Mesenchymal stem cell (in vitro differentiated cells and primary cell): ENCODE results near the gene MET.
"Not testable (repeated sequence)": the region's sequence is repeated elsewhere in the genome, so short reads cannot be mapped to it uniquely, and the experiment has no call there.

Experiments used
- DNase-seq: peaks from one replicate; pipeline ENCODE4 v3.0.0-alpha.2; 2013
- H2AFZ ChIP-seq: one replicate; pipeline ENCODE4 v1.6.1; 2013; ENCODE audit warnings: low read depth, mild to moderate bottlenecking, control low read depth, inconsistent platforms, low read length, moderate library complexity
- H2AK5ac ChIP-seq: 2 replicates; pipeline ENCODE4 v1.6.1; 2013; ENCODE audit warnings: low read length, moderate library complexity, mild to moderate bottlenecking, inconsistent platforms; ENCODE audit not compliant: severe bottlenecking
- H2BK120ac ChIP-seq: one replicate; pipeline ENCODE4 v1.6.1; 2013; ENCODE audit warnings: low read depth, mild to moderate bottlenecking, inconsistent platforms, low read length, moderate library complexity
- H2BK12ac ChIP-seq, 2 experiments: one replicate each; pipeline ENCODE4 v1.6.1; 2013; ENCODE audit warnings: inconsistent platforms in 2 of 2, low read length in 2 of 2, mild to moderate bottlenecking in 2 of 2, moderate library complexity in 2 of 2, control low read depth in 1 of 2
- H2BK15ac ChIP-seq: one replicate; pipeline ENCODE4 v1.6.1; 2013; ENCODE audit warnings: mild to moderate bottlenecking, low read depth, inconsistent platforms; ENCODE audit not compliant: poor library complexity, severe bottlenecking
- H2BK5ac ChIP-seq: 2 replicates; pipeline ENCODE4 v1.6.1; 2013; ENCODE audit warnings: low read depth, mild to moderate bottlenecking, low read length, control low read depth, inconsistent platforms; ENCODE audit not compliant: poor library complexity, severe bottlenecking
- H3K14ac ChIP-seq, 2 experiments: one replicate each; pipeline ENCODE4 v1.6.1; 2013; ENCODE audit warnings: inconsistent platforms in 2 of 2, low read length in 2 of 2, control low read depth in 1 of 2, mild to moderate bottlenecking in 1 of 2, moderate library complexity in 1 of 2
- H3K18ac ChIP-seq, 2 experiments: one replicate each; pipeline ENCODE4 v1.6.1; 2013; ENCODE audit warnings: inconsistent platforms in 2 of 2, low read length in 2 of 2, control low read depth in 1 of 2, low read depth in 1 of 2, mild to moderate bottlenecking in 1 of 2
- H3K23ac ChIP-seq, 2 experiments: one replicate each; pipeline ENCODE4 v1.6.1; 2013; ENCODE audit warnings: inconsistent platforms in 2 of 2, low read length in 2 of 2, mild to moderate bottlenecking in 2 of 2, moderate library complexity in 2 of 2, control low read depth in 1 of 2
- H3K27ac ChIP-seq: 2 replicates; pipeline ENCODE4 v1.5.1; 2013; ENCODE audit warnings: mild to moderate bottlenecking, moderate library complexity, low read length, control low read depth, inconsistent platforms; ENCODE audit not compliant: poor library complexity, severe bottlenecking
- H3K27me3 ChIP-seq, 2 experiments: 2 replicates each; pipeline versions ENCODE4 v1.6.1 to v1.7.0; 2013; ENCODE audit warnings: low read length in 2 of 2, mild to moderate bottlenecking in 2 of 2, moderate library complexity in 2 of 2, control low read depth in 1 of 2, inconsistent platforms in 1 of 2; ENCODE audit not compliant: control insufficient read depth in 1 of 2, insufficient read depth in 1 of 2
- H3K36me3 ChIP-seq, 2 experiments: 2 replicates each; pipeline versions ENCODE4 v1.6.1 to v1.7.0; 2013; ENCODE audit warnings: low read length in 2 of 2, control low read depth in 1 of 2, inconsistent platforms in 1 of 2, low read depth in 1 of 2, mild to moderate bottlenecking in 1 of 2; ENCODE audit not compliant: insufficient read depth in 2 of 2, control insufficient read depth in 1 of 2
- H3K4ac ChIP-seq, 2 experiments: one replicate each; pipeline ENCODE4 v1.6.1; 2013; ENCODE audit warnings: inconsistent platforms in 2 of 2, low read length in 2 of 2, mild to moderate bottlenecking in 2 of 2, moderate library complexity in 2 of 2, control low read depth in 1 of 2, low read depth in 1 of 2
- H3K4me1 ChIP-seq: 2 replicates; pipeline ENCODE4 v1.6.1; 2013; ENCODE audit warnings: low read depth, low read length, control low read depth; ENCODE audit not compliant: control insufficient read depth, insufficient read depth
- H3K4me2 ChIP-seq: 2 replicates; pipeline ENCODE4 v1.6.1; 2013; ENCODE audit warnings: low read length, mild to moderate bottlenecking, inconsistent platforms; ENCODE audit not compliant: poor library complexity, severe bottlenecking
- H3K4me3 ChIP-seq, 2 experiments: 2 replicates each; pipeline versions ENCODE4 v1.5.1 to v1.7.0; 2013; ENCODE audit warnings: low read length in 2 of 2, mild to moderate bottlenecking in 2 of 2, control low read depth in 1 of 2, low read depth in 1 of 2; ENCODE audit not compliant: insufficient read depth in 1 of 2
- H3K79me1 ChIP-seq: replicated peaks from 2 replicates; pipeline ENCODE4 v1.6.1; 2013; ENCODE audit warnings: mild to moderate bottlenecking, control low read depth, low read length, inconsistent platforms; ENCODE audit not compliant: poor library complexity, severe bottlenecking
- H3K9ac ChIP-seq: 2 replicates; pipeline ENCODE4 v1.7.0; 2013; ENCODE audit warnings: mild to moderate bottlenecking, low read length, moderate library complexity
- H3K9me3 ChIP-seq: 2 replicates; pipeline ENCODE4 v1.7.0; 2013; ENCODE audit warnings: mild to moderate bottlenecking, low read length; ENCODE audit not compliant: control insufficient read depth
- H4K8ac ChIP-seq: one replicate; pipeline ENCODE4 v1.6.1; 2013; ENCODE audit warnings: inconsistent platforms, mild to moderate bottlenecking, low read length, moderate library complexity
- H4K91ac ChIP-seq: one replicate; pipeline ENCODE4 v1.6.1; 2013; ENCODE audit warnings: mild to moderate bottlenecking, low read length, inconsistent platforms
- WGBS: methylation state at CpG from one replicate; pipeline ENCODE4 v1.1.7; 2013; ENCODE audit warnings: mixed read lengths; 5-methylcytosine and 5-hydroxymethylcytosine counted together

The MET gene

GRCh38 chr7:116754186-116754585 lies 82.2 kb downstream of the MET start:
- Histone ChIP-seq H3K4me1 (no peaks in the 10 kb centered on the region), H3K27me3 (no peaks in the 10 kb centered on the region), H3K4ac (no peak overlapping the region), H2AFZ (no peak overlapping the region), H2BK12ac (no peak overlapping the region), H3K23ac (no peak overlapping the region), H3K36me3 (peaks cover 13 to 17% of the 10 kb centered on the region in 2 experiments), H3K18ac (no peak overlapping the region), H4K8ac (no peak overlapping the region), H2BK5ac (no peak overlapping the region), H2AK5ac (peak overlapping the region; percentile 37), H4K91ac (no peak overlapping the region), H3K4me2 (no peak overlapping the region), H3K14ac (no peak overlapping the region), H3K9ac (no peak overlapping the region), H3K27ac (no peak overlapping the region), H3K79me1 (peaks cover 13% of the 10 kb centered on the region), H2BK120ac (no peak overlapping the region), H2BK15ac (no peak overlapping the region), H3K9me3 (no peaks in the 10 kb centered on the region), H3K4me3 (no peak overlapping the region)
- DNase-seq: no peak
- WGBS: 86% methylated on average over 4 of the region's 4 CpGs

- Histone ChIP-seq H3K36me3 (peaks cover 13 to 22% of the 10 kb centered on the region in 2 experiments), H2AK5ac (no peak overlapping the region), H3K4me2 (no peak overlapping the region), H3K18ac (no peak overlapping the region), H3K4me3 (no peak overlapping the region), H3K79me1 (peaks cover 15% of the 10 kb centered on the region), H3K14ac (no peak overlapping the region), H2AFZ (no peak overlapping the region), H3K27ac (no peak overlapping the region), H3K9me3 (no peaks in the 10 kb centered on the region), H2BK120ac (no peak overlapping the region), H2BK5ac (no peak overlapping the region), H4K91ac (no peak overlapping the region), H3K9ac (no peak overlapping the region), H3K4ac (no peak overlapping the region), H2BK12ac (no peak overlapping the region), H3K23ac (no peak overlapping the region), H2BK15ac (no peak overlapping the region), H3K4me1 (no peaks in the 10 kb centered on the region), H3K27me3 (no peaks in the 10 kb centered on the region), H4K8ac (no peak overlapping the region)
- no peak for DNase-seq
- whole genome bisulfite sequencing: 100% methylated on average over 3 of the region's 4 CpGs
These were observed 85.3 kb downstream of the MET start for GRCh38 chr7:116757283-116757682.

- H3K18ac ChIP-seq, H2AK5ac ChIP-seq: not testable (repeated sequence)
These were observed 87.6 kb downstream of the MET start for GRCh38 chr7:116759642-116760041.

GRCh38 chr7:116762971-116763370 lies 91.0 kb downstream of the MET start:
- Histone ChIP-seq H3K9me3 (no peaks in the 10 kb centered on the region), H3K4me1 (peaks cover 3% of the 10 kb centered on the region), H2BK15ac (no peak overlapping the region), H3K27me3 (no peaks in the 10 kb centered on the region), H2BK12ac (no peak overlapping the region), H3K18ac (no peak overlapping the region), H3K36me3 (peaks cover 3 to 31% of the 10 kb centered on the region in 2 experiments), H3K79me1 (peaks cover 13% of the 10 kb centered on the region), H3K23ac (no peak overlapping the region), H2BK120ac (no peak overlapping the region), H2AFZ (no peak overlapping the region), H4K91ac (no peak overlapping the region), H3K27ac (no peak overlapping the region), H3K14ac (no peak overlapping the region), H4K8ac (no peak overlapping the region), H2BK5ac (no peak overlapping the region), H3K4ac (no peak overlapping the region), H3K9ac (no peak overlapping the region), H3K4me2 (no peak overlapping the region), H3K4me3 (no peak overlapping the region), H2AK5ac (no peak overlapping the region)
- no peak for DNase-seq
- 100% methylated on average over 1 of the region's 1 CpG for WGBS

More at GRCh38 chr7:116759642-116760041, 87.6 kb downstream of the MET start:
- H4K91ac ChIP-seq, H3K4me2 ChIP-seq, H3K9me3 ChIP-seq, H3K27me3 ChIP-seq, H2BK120ac ChIP-seq, H3K23ac ChIP-seq, H2BK15ac ChIP-seq, H2AFZ ChIP-seq, H2BK5ac ChIP-seq, H3K9ac ChIP-seq, H3K79me1 ChIP-seq, H4K8ac ChIP-seq, H3K4me1 ChIP-seq, H3K4ac ChIP-seq, H3K14ac ChIP-seq, H2BK12ac ChIP-seq, DNase-seq, H3K4me3 ChIP-seq: not testable (repeated sequence)
- WGBS: 91% methylated on average over 5 of the region's 5 CpGs
- H3K36me3 ChIP-seq: peaks cover 4 to 33% of the 10 kb centered on the region in 2 experiments
- peak overlapping the region; percentile 38 for H3K27ac ChIP-seq
